Measurements from ENCODE around the gene SAP30. TPM values are rescaled to one million over a fixed set of nuclear protein-coding genes. Genes with fewer than 3 reads are reported as not detected.

Gene SAP30
- total and polyA plus RNA-seq, 9 of the 15 experiments (the other 6 are each of a cell fraction or from before 2014, with no cell fraction given) = 5.9 to 51.1 (median 32.6) TPM

DNA sequence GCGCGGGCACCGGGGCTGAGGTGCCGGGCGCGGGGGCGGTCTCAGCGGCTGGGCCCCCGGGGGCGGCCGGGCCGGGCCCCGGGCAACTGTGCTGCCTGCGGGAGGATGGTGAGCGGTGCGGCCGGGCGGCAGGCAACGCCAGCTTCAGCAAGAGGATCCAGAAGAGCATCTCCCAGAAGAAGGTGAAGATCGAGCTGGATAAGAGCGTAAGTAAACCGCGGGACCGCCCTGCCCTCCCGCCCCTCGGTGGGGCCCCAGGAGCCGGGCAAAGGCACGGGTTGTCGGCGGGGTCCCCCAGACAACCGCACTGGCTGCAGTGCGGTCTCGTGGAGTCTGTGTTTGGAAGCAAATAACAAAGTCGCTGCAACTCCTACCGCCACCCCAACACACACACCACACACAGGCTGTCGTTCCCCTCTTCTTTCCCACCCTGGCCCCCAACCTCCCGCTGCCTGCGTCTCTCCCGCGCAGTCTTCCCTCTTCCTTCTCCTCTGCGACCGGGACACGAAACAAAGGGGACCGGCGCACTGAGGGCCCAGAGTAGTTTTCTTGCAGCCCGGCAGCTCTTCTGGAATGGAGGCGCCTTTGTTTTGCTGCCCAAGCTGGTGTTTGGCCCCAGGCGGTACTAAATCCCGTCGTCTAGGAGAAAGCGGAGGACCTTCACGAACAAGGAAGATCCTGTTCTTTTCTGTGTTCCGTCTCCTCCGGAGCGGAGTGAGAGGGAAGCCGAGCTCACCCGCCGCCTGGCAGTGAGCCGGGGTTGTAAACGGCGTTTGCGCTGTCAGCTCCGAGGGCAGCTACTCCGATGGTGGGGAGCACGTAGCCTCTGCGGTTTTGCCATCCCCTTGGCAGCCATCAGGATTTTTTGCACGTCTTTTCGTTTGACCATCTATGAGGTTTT is 788 bp downstream of the SAP30 start (continued):
- TF ChIP-seq, protein P1, sequence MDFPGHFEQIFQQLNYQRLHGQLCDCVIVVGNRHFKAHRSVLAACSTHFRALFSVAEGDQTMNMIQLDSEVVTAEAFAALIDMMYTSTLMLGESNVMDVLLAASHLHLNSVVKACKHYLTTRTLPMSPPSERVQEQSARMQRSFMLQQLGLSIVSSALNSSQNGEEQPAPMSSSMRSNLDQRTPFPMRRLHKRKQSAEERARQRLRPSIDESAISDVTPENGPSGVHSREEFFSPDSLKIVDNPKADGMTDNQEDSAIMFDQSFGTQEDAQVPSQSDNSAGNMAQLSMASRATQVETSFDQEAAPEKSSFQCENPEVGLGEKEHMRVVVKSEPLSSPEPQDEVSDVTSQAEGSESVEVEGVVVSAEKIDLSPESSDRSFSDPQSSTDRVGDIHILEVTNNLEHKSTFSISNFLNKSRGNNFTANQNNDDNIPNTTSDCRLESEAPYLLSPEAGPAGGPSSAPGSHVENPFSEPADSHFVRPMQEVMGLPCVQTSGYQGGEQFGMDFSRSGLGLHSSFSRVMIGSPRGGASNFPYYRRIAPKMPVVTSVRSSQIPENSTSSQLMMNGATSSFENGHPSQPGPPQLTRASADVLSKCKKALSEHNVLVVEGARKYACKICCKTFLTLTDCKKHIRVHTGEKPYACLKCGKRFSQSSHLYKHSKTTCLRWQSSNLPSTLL (IDR thresholded peaks at IDR 0.05) = no peak
- TF ChIP-seq ZNF764 (CRISPR knock-in tag; IDR thresholded peaks at IDR 0.05; ENCODE audit: low read depth) (no peak), RBBP5 (IDR thresholded peaks at IDR 0.05; ENCODE audit: borderline replicate concordance, insufficient read depth, low read length, poor library complexity, severe bottlenecking) (peak; percentile 85), RBM34 (IDR thresholded peaks at IDR 0.05; ENCODE audit: borderline replicate concordance, insufficient read depth, low read length) (no peak), HCFC1 (IDR thresholded peaks at IDR 0.05; ENCODE audit: low read depth, low read length) (no peak), SMARCA4 (IDR thresholded peaks at IDR 0.05) (no peak), ESRRA (IDR thresholded peaks at IDR 0.05; ENCODE audit: borderline replicate concordance, low read depth) (no peak), E2F5 (CRISPR knock-in tag; IDR thresholded peaks at IDR 0.05) (0 out of 2 replicates have a peak, but pooled peaks have one; percentile 22), NR2C1 (IDR thresholded peaks at IDR 0.05) (no peak), NR2C1 (tag; IDR thresholded peaks at IDR 0.05) (no peak), ZNF696 (CRISPR knock-in tag; conservative IDR thresholded peaks at IDR 0.05) (no peak), ZNF644 (tag; IDR thresholded peaks at IDR 0.05; ENCODE audit: low read depth) (no peak), HDAC1 (IDR thresholded peaks at IDR 0.05) (0 out of 4 replicates have a peak, but pooled peaks of 1 of the 2 experiments have one; percentile 53), ZNF445 (CRISPR knock-in tag; IDR thresholded peaks at IDR 0.05; ENCODE audit: low read depth) (no peak), ETV1 (tag; conservative IDR thresholded peaks at IDR 0.05; ENCODE audit: low read depth) (no peak), ZNF699 (CRISPR knock-in tag; IDR thresholded peaks at IDR 0.05; ENCODE audit: insufficient replicate concordance) (no peak), CXXC5 (CRISPR knock-in tag; IDR thresholded peaks at IDR 0.05) (peak; percentile 47; the same call in 1 of the 2 replicates), KAT2B (IDR thresholded peaks at IDR 0.05; ENCODE audit: low read depth, low read length) (no peak)
- TF ChIP-seq, protein P2, sequence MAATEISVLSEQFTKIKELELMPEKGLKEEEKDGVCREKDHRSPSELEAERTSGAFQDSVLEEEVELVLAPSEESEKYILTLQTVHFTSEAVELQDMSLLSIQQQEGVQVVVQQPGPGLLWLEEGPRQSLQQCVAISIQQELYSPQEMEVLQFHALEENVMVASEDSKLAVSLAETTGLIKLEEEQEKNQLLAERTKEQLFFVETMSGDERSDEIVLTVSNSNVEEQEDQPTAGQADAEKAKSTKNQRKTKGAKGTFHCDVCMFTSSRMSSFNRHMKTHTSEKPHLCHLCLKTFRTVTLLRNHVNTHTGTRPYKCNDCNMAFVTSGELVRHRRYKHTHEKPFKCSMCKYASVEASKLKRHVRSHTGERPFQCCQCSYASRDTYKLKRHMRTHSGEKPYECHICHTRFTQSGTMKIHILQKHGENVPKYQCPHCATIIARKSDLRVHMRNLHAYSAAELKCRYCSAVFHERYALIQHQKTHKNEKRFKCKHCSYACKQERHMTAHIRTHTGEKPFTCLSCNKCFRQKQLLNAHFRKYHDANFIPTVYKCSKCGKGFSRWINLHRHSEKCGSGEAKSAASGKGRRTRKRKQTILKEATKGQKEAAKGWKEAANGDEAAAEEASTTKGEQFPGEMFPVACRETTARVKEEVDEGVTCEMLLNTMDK (IDR thresholded peaks at IDR 0.05; ENCODE audit: borderline replicate concordance, insufficient read depth, low read depth, low read length, poor library complexity, severe bottlenecking) = no peak
- TF ChIP-seq, protein P3, sequence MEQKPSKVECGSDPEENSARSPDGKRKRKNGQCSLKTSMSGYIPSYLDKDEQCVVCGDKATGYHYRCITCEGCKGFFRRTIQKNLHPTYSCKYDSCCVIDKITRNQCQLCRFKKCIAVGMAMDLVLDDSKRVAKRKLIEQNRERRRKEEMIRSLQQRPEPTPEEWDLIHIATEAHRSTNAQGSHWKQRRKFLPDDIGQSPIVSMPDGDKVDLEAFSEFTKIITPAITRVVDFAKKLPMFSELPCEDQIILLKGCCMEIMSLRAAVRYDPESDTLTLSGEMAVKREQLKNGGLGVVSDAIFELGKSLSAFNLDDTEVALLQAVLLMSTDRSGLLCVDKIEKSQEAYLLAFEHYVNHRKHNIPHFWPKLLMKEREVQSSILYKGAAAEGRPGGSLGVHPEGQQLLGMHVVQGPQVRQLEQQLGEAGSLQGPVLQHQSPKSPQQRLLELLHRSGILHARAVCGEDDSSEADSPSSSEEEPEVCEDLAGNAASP (IDR thresholded peaks at IDR 0.05) = no peak
